Fibroblast of lung (primary cell): ENCODE data around the gene SREBF1. TPM values are rescaled to one million over a fixed set of nuclear protein-coding genes. Genes with fewer than 3 reads are reported as not detected.

ENCODE experiments used
- DNase-seq, 2 donors: peaks; one replicate each; pipeline versions ENCODE4 v3.0.0 to v3.0.0-alpha.2; 2010; ENCODE audit warnings: low read depth in 2 of 2
- H2AFZ ChIP-seq: 2 replicates; pipeline ENCODE4 v1.5.1; 2012; ENCODE audit warnings: low read length, control low read depth, inconsistent platforms
- H3K27ac ChIP-seq: 2 replicates; pipeline ENCODE4 v1.5.1; 2011; ENCODE audit warnings: low read length, control low read depth; ENCODE audit not compliant: insufficient read depth
- H3K27me3 ChIP-seq: 2 replicates; pipeline ENCODE4 v1.5.1; 2011; ENCODE audit warnings: mild to moderate bottlenecking, low read length; ENCODE audit not compliant: control insufficient read depth, insufficient read depth
- H3K36me3 ChIP-seq: 2 replicates; pipeline ENCODE4 v1.5.1; 2011; ENCODE audit warnings: low read length; ENCODE audit not compliant: control insufficient read depth, insufficient read depth
- H3K4me1 ChIP-seq: 2 replicates; pipeline ENCODE4 v1.5.1; 2011; ENCODE audit warnings: low read length; ENCODE audit not compliant: control insufficient read depth, insufficient read depth; ENCODE audit errors: extremely low read depth
- H3K4me2 ChIP-seq: 2 replicates; pipeline ENCODE4 v1.5.1; 2011; ENCODE audit warnings: low read length, control low read depth; ENCODE audit not compliant: insufficient read depth; ENCODE audit errors: extremely low read depth
- H3K4me3 ChIP-seq, 4 experiments: fragments of 200-600 bp in 1 of 4; sonication (generic) in 1 of 4; replicated peaks in 1 of 4; 2 replicates each; pipeline ENCODE4 v1.5.1; 2011 to 2016; ENCODE audit warnings: low read length in 4 of 4, low read depth in 3 of 4, mild to moderate bottlenecking in 3 of 4, control low read depth in 2 of 4, inconsistent platforms in 1 of 4, mixed read lengths in 1 of 4; ENCODE audit not compliant: insufficient read depth in 1 of 4; ENCODE audit errors: control extremely low read depth in 1 of 4
- H3K79me2 ChIP-seq: 2 replicates; pipeline ENCODE4 v1.5.1; 2012; ENCODE audit warnings: mild to moderate bottlenecking, low read length, inconsistent platforms; ENCODE audit not compliant: control insufficient read depth, insufficient read depth
- H3K9ac ChIP-seq: 2 replicates; pipeline ENCODE4 v1.5.1; 2011; ENCODE audit warnings: mild to moderate bottlenecking, low read length, control low read depth; ENCODE audit not compliant: insufficient read depth
- H3K9me3 ChIP-seq: 2 replicates; pipeline ENCODE4 v1.5.1; 2012; ENCODE audit warnings: low read depth, low read length; ENCODE audit not compliant: control insufficient read depth, insufficient read depth
- H4K20me1 ChIP-seq: 2 replicates; pipeline ENCODE4 v1.5.1; 2011; ENCODE audit warnings: low read length; ENCODE audit not compliant: control insufficient read depth, insufficient read depth; ENCODE audit errors: extremely low read depth
- EZH2 ChIP-seq: IDR thresholded peaks from 2 replicates; pipeline ENCODE4 v1.5.1; 2012; ENCODE audit warnings: low read length, control low read depth, mild to moderate bottlenecking; ENCODE audit errors: missing control alignments
- polyA plus RNA-seq, 2 donors: library from polyadenylated mRNA; depleted of rRNA in 1 of 2; stranded (reverse) in 1 of 2; unstranded in 1 of 2; fragments of >200 nt; gene quantifications; 2 replicates each; pipeline ENCODE4 v1.2.1, GENCODE V29; 2011 to 2012; ENCODE audit warnings: missing spikeins in 1 of 2
- total RNA-seq: library from RNA; depleted of rRNA; stranded (reverse); fragments of >200 nt; gene quantifications from 2 replicates; pipeline ENCODE4 v1.2.1, GENCODE V29; 2014
- TF ChIP-seq, protein P1 (sequence below), 2 donors: IDR thresholded peaks in 1 of 2; conservative IDR thresholded peaks in 1 of 2; 1 replicate in 1 of 2; 2 replicates in 1 of 2; pipeline ENCODE4 v1.5.1; 2011 to 2012; ENCODE audit warnings: low read length in 2 of 2, control low read depth in 1 of 2, inconsistent platforms in 1 of 2, low read depth in 1 of 2, mild to moderate bottlenecking in 1 of 2

Gene SREBF1
- total and polyA plus RNA-seq, 2 donors (not counting 1 experiment from before 2014, with no cell fraction given) = 29.7 to 77.6 TPM

DNA sequence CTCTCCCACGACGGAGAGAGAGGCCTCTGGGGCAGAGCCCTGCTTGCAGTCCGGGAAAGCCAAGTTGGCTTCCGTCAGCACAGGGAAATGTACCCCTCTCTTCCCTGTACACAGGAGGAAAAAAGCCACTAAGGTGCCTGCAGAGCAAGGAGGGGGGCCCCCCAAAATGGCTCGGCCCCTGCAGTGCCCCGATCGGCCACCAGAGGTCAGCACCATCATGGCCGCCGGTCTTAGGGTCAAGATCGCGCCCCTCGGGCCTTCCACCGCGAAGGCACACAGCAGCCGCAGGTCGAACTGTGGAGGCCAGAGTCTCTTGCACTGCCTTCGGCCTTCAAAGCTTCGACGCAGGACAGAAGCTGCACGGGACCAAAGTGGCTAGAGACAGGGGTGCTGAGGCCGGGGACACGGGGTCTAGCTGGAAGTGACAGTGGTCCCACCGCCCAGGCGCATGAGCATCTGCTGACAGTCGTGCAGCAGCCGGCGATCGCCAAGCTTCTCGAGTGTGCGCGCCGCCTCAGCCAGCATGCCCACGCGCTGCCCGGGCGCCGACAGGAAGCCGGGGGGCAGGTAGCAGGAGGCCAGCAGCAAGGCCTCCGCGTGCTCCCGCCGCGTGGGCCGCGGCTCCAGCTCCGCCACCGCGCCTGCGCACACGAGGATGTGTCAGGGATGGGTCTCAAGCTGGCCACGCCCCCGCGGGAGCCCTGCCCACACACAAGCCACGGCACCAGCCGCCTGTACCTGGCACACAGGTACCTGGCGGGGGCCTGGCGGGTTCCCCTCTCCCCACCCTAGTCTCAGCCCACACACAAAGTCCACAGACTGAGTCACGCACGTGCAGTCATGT, 24.4 kb downstream of the SREBF1 start:
- Histone ChIP-seq H3K4me3 (no peak overlapping the region), H3K27ac (no peak overlapping the region), H3K9me3 (no peaks in the 10 kb centered on the region), H3K4me2 (no peak overlapping the region), H3K9ac (no peak overlapping the region), H3K36me3 (peaks cover 38% of the 10 kb centered on the region), H3K27me3 (no peaks in the 10 kb centered on the region), H3K4me1 (peaks cover 8% of the 10 kb centered on the region), H2AFZ (no peak overlapping the region), H3K79me2 (no peaks in the 10 kb centered on the region), H4K20me1 (no peaks in the 10 kb centered on the region)
- DNase-seq = peak; percentile 52 to 67
- TF ChIP-seq, protein P1, sequence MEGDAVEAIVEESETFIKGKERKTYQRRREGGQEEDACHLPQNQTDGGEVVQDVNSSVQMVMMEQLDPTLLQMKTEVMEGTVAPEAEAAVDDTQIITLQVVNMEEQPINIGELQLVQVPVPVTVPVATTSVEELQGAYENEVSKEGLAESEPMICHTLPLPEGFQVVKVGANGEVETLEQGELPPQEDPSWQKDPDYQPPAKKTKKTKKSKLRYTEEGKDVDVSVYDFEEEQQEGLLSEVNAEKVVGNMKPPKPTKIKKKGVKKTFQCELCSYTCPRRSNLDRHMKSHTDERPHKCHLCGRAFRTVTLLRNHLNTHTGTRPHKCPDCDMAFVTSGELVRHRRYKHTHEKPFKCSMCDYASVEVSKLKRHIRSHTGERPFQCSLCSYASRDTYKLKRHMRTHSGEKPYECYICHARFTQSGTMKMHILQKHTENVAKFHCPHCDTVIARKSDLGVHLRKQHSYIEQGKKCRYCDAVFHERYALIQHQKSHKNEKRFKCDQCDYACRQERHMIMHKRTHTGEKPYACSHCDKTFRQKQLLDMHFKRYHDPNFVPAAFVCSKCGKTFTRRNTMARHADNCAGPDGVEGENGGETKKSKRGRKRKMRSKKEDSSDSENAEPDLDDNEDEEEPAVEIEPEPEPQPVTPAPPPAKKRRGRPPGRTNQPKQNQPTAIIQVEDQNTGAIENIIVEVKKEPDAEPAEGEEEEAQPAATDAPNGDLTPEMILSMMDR (conservative IDR thresholded peaks at IDR 0.05 in 1 of 2, IDR thresholded peaks at IDR 0.05 in 1 of 2; ENCODE audit: low read depth in 1 of 2, low read length in 2 of 2) = peak; percentile 87 to 94
- no peak for TF ChIP-seq EZH2

DNA sequence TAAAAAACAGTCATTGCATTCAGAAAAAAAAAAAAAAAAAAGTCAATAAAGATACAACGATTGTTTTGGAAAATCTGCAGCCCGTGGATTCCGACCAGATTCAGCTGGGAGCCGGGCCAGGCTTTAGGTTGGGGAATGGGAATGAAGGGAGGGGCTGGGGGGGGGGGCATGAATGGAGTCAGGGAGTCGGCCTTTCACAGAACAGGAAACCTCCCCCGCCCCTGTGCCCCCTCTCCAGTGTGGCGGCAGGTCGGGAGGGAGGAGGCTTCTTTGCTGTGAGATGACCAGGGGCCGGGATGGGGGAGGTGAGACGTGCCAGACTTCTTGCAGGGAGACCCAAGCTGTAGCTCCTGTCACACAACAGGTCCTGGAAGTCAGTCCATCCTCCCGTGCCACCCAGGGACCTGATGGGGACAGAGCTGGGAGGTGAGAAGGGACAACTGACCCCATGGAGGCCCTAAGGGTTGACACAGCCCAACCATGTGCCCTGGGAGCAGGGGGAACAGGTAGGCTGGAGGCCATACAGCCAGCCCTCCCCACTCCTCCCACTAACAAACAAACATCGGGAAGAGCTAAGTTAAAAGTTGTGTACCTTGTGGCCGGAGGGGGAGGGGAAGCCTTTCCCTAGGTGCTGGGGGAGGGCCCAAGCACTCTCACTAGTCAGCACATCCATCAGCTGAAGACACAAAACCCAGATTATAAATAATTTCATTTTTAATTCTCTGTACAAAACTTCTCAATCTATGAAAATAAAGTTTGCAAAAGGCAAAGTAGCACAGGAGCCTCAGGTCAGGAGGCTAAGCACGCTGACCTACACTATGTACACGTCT, 25.2 kb downstream of the SREBF1 start:
- Histone ChIP-seq H3K27me3 (no peaks in the 10 kb centered on the region), H3K79me2 (no peaks in the 10 kb centered on the region), H3K9me3 (no peaks in the 10 kb centered on the region), H3K9ac (no peak overlapping the region), H2AFZ (no peak overlapping the region), H3K36me3 (peaks cover 34% of the 10 kb centered on the region), H3K4me3 (no peak overlapping the region), H3K4me1 (peaks cover 8% of the 10 kb centered on the region), H4K20me1 (no peaks in the 10 kb centered on the region), H3K27ac (no peak overlapping the region), H3K4me2 (peak overlapping the region; percentile 25)
- TF ChIP-seq EZH2 = no peak
- TF ChIP-seq, protein P1 (conservative IDR thresholded peaks at IDR 0.05 in 1 of 2, IDR thresholded peaks at IDR 0.05 in 1 of 2; ENCODE audit: low read depth in 1 of 2, low read length in 2 of 2) = no peak
- DNase-seq = peak in 1 of 2 donors; percentile 55

DNA sequence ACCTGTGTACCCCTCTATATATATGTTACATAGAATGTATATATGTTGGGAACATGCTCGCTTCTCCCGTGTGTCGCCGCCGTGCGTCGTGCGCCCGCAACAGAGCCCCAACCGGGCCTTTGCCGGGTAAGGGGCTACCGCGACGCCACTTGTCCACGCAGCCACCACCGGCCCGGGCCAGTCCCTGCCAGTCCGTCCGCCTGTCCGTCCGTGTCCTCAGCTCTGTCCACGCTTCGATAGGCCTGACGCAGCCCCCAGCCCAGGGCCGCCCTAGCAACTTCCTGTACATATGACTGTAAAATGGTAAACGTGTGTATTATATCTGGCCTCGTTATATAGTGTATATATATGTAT, 25.9 kb downstream of the SREBF1 start:
- H3K9me3 ChIP-seq = no peaks in the 10 kb centered on the region
- TF ChIP-seq, protein P1 (conservative IDR thresholded peaks at IDR 0.05 in 1 of 2, IDR thresholded peaks at IDR 0.05 in 1 of 2; ENCODE audit: low read depth in 1 of 2, low read length in 2 of 2) = no peak
- no peak for TF ChIP-seq EZH2
- no peak overlapping the region for H3K9ac ChIP-seq
- H3K79me2 ChIP-seq = no peaks in the 10 kb centered on the region
- no peaks in the 10 kb centered on the region for H3K27me3 ChIP-seq
- peaks cover 8% of the 10 kb centered on the region for H3K4me1 ChIP-seq
- no peak overlapping the region for H2AFZ ChIP-seq
- no peak overlapping the region for H3K4me2 ChIP-seq
- no peak overlapping the region for H3K4me3 ChIP-seq
- H4K20me1 ChIP-seq = no peaks in the 10 kb centered on the region
- no peak overlapping the region for H3K27ac ChIP-seq
- peaks cover 31% of the 10 kb centered on the region for H3K36me3 ChIP-seq
- DNase-seq = no peak
